Caco-2 (cell line): ENCODE results near the gene SLC9A2. TPM values are rescaled to one million over a fixed set of nuclear protein-coding genes. Genes with fewer than 3 reads are reported as not detected.
A peak's percentile ranks its signal among the peaks of the same experiment; 100 is the strongest.

ENCODE experiments used
- BruUV-seq: library from RNA; stranded (reverse); fragments of 400-500 nt; replicated peaks from 2 replicates; lab custom pipeline; 2021; lab: Mats Ljungman, UMichigan
- CTCF ChIA-PET: fragments of 300-600 bp; sonication (Branson Sonifier 250); formaldehyde crosslinking; loops from one replicate; lab custom pipeline; 2022; ENCODE audit warnings: antibody characterized with exemption; lab: Charles Lee
- POLR2A ChIA-PET: fragments of 300-600 bp; sonication (Branson Sonifier 250); formaldehyde crosslinking; loops from one replicate; lab custom pipeline; 2022; ENCODE audit warnings: antibody characterized with exemption; lab: Charles Lee
- DNase-seq, 2 experiments: peaks; one replicate each; pipeline versions ENCODE4 v3.0.0 to v3.0.0-alpha.2; 2020 to 2022
- H3K27me3 ChIP-seq: replicated peaks from 2 replicates; pipeline ENCODE4 v1.6.0; 2011; ENCODE audit warnings: low read length; ENCODE audit not compliant: control insufficient read depth, insufficient read depth
- H3K36me3 ChIP-seq: 2 replicates; pipeline ENCODE4 v1.5.1; 2011; ENCODE audit warnings: low read length; ENCODE audit not compliant: control insufficient read depth, insufficient read depth
- H3K4me1 ChIP-seq: fragments of 250-450 bp; sonication (Bioruptor Pico); 2 replicates; pipeline ENCODE4 v1.5.1; 2020; ENCODE audit warnings: mild to moderate bottlenecking
- H3K4me3 ChIP-seq: 2 replicates; pipeline ENCODE4 v1.5.1; 2011; ENCODE audit warnings: low read depth, mild to moderate bottlenecking, control low read depth, low read length
- H3K9me3 ChIP-seq: fragments of 250-450 bp; sonication (Bioruptor Pico); 2 replicates; pipeline ENCODE4 v1.5.1; 2020; ENCODE audit warnings: mild to moderate bottlenecking, moderate library complexity
- H3K27ac Mint-ChIP-seq: one replicate; pipeline ENCODE4 v1.8.0; 2022; ENCODE audit warnings: mixed read lengths; ENCODE audit not compliant: unreplicated experiment
- H3K27me3 Mint-ChIP-seq: one replicate; pipeline ENCODE4 v1.8.0; 2022; ENCODE audit warnings: mixed read lengths; ENCODE audit not compliant: insufficient read depth, unreplicated experiment
- H3K36me3 Mint-ChIP-seq: one replicate; pipeline ENCODE4 v1.8.0; 2022; ENCODE audit warnings: mild to moderate bottlenecking, mixed read lengths; ENCODE audit not compliant: insufficient read depth, unreplicated experiment
- H3K4me1 Mint-ChIP-seq: one replicate; pipeline ENCODE4 v1.8.0; 2022; ENCODE audit warnings: low read depth, mixed read lengths; ENCODE audit not compliant: unreplicated experiment
- H3K4me3 Mint-ChIP-seq: one replicate; pipeline ENCODE4 v1.8.0; 2022; ENCODE audit warnings: mild to moderate bottlenecking, moderate library complexity, mixed read lengths; ENCODE audit not compliant: unreplicated experiment
- H3K9me3 Mint-ChIP-seq: one replicate; pipeline ENCODE4 v1.8.0; 2022; ENCODE audit warnings: mixed read lengths; ENCODE audit not compliant: unreplicated experiment
- intact Hi-C: fragments of 100-400 bp; cut with micrococcal nuclease; formaldehyde crosslinking; loops from one replicate; pipeline ENCODE4 v1.10.0; 2022; ENCODE audit not compliant: unreplicated experiment
- total RNA-seq: library from RNA; stranded (reverse); gene quantifications from 2 replicates; pipeline ENCODE4 v1.2.3, GENCODE V29; 2022
- TF ChIP-seq, protein P1 (sequence below), 2 experiments: fragments of 200-600 bp in 1 of 2; IDR thresholded peaks; 1 replicate in 1 of 2; 2 replicates in 1 of 2; pipeline versions ENCODE4 v1.5.1 to v1.8.0; 2011 to 2022; ENCODE audit warnings: antibody characterized with exemption in 1 of 2, control low read depth in 1 of 2, inconsistent platforms in 1 of 2, low read depth in 1 of 2, low read length in 1 of 2, mild to moderate bottlenecking in 1 of 2, moderate library complexity in 1 of 2; ENCODE audit not compliant: insufficient read depth in 1 of 2, severe bottlenecking in 1 of 2, unreplicated experiment in 1 of 2

Gene SLC9A2
- total RNA-seq, 1 experiment from 2014 or later = 14.4 TPM

DNA sequence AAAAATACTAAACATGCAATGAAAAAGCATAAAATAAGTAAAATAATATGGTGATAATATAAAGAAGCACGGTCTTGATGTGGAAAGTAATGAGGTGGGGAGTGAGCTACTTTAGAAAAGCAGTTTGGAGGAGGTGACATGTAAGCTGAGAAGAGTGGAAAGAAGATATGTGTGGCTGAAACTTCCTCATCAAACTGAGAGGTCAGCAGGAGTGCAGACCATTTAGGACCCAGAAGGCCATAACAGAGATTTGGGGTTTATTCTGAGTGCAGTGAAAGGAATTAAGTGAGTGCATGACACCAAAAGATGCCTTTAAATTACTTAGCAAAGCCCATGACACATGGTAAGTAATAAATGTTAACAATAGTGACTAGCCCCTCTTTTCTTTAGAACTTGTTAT lies 118.1 kb downstream of the SLC9A2 start:
- POLR2A ChIA-PET = interaction anchor here (1.5 kb wide), 1 partner anchor 16 kb away, joined by 6 read pairs; no protein-coding TSS in a partner anchor

DNA sequence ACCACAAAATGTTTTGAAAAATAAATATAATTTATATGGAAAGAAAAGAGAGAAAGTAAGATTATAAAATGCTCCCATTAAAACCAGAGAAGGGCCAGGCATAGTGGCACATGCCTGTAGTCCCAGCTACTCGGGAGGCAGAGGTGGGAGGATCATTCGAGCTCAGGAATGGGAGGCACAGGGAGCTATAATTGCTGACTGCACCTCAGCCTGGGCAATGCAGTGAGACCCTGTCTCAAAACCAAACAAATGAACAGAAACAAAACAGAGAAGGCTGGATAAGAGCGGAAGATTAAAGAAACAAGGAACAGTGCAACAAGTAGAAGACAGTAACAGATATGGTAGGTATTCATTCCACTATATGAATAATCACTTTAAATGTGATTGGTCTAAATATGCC lies 123.9 kb downstream of the SLC9A2 start:
- no peaks in the 10 kb centered on the region for H3K27me3 ChIP-seq
- no peak for DNase-seq
- TF ChIP-seq, protein P1, sequence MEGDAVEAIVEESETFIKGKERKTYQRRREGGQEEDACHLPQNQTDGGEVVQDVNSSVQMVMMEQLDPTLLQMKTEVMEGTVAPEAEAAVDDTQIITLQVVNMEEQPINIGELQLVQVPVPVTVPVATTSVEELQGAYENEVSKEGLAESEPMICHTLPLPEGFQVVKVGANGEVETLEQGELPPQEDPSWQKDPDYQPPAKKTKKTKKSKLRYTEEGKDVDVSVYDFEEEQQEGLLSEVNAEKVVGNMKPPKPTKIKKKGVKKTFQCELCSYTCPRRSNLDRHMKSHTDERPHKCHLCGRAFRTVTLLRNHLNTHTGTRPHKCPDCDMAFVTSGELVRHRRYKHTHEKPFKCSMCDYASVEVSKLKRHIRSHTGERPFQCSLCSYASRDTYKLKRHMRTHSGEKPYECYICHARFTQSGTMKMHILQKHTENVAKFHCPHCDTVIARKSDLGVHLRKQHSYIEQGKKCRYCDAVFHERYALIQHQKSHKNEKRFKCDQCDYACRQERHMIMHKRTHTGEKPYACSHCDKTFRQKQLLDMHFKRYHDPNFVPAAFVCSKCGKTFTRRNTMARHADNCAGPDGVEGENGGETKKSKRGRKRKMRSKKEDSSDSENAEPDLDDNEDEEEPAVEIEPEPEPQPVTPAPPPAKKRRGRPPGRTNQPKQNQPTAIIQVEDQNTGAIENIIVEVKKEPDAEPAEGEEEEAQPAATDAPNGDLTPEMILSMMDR (IDR thresholded peaks at IDR 0.05; ENCODE audit: insufficient read depth in 1 of 2, low read depth in 1 of 2, low read length in 1 of 2, severe bottlenecking in 1 of 2, unreplicated experiment in 1 of 2) = no peak
- intact Hi-C loops = no loop called here
- Mint-ChIP-seq H3K27ac (no peak overlapping the region), H3K36me3 (no peaks in the 10 kb centered on the region), H3K27me3 (no peaks in the 10 kb centered on the region), H3K4me3 (no peak overlapping the region), H3K4me1 (peaks cover 7% of the 10 kb centered on the region), H3K9me3 (peaks cover 19% of the 10 kb centered on the region)
- POLR2A ChIA-PET = no interaction called here
- H3K9me3 ChIP-seq = no peaks in the 10 kb centered on the region
- H3K36me3 ChIP-seq = no peaks in the 10 kb centered on the region
- CTCF ChIA-PET = no interaction called here
- BruUV-seq = no TSS peak
- H3K4me3 ChIP-seq = no peak overlapping the region
- no peaks in the 10 kb centered on the region for H3K4me1 ChIP-seq

More for the DNA sequence above, 118.1 kb downstream of the SLC9A2 start:
- TF ChIP-seq, protein P1 (IDR thresholded peaks at IDR 0.05; ENCODE audit: insufficient read depth in 1 of 2, low read depth in 1 of 2, low read length in 1 of 2, severe bottlenecking in 1 of 2, unreplicated experiment in 1 of 2) = no peak
- Histone ChIP-seq H3K36me3 (no peaks in the 10 kb centered on the region), H3K27me3 (no peaks in the 10 kb centered on the region), H3K9me3 (no peaks in the 10 kb centered on the region), H3K4me1 (no peaks in the 10 kb centered on the region), H3K4me3 (peak overlapping the region; percentile 72)
- Mint-ChIP-seq H3K4me1 (no peaks in the 10 kb centered on the region), H3K36me3 (no peaks in the 10 kb centered on the region), H3K4me3 (peak overlapping the region; percentile 94), H3K27me3 (no peaks in the 10 kb centered on the region), H3K27ac (no peak overlapping the region), H3K9me3 (peaks cover 10% of the 10 kb centered on the region)
- no TSS peak for BruUV-seq
- intact Hi-C loops = loop anchor here (5.0 kb wide), 1 partner anchor 150 kb away; no protein-coding TSS in a partner anchor
- DNase-seq = no peak
- CTCF ChIA-PET = interaction anchor here (0.8 to 1.6 kb wide), 3 partner anchors 16 to 152 kb away, joined by 5 to 18 read pairs (median 7); no protein-coding TSS in a partner anchor

DNA sequence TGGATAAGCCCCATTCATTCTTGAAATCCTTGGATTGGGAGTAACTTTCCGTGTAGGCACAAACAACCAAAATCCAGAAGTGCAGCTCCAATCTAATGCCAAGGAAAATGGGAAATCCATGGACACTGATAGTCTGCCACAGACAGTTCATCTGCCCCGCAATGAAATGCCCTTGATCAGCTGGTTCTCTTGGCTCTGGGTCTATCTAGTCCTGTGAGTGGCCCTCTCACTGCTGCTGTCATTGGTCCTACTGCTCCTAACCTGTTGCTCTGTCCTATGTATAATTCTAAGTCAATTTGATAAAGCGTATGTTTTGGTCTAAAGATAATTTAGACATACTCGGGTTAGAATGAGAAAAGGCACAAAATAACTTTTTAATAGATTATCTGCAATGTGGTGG lies 128.8 kb downstream of the SLC9A2 start:
- Mint-ChIP-seq H3K9me3 (peaks cover 9% of the 10 kb centered on the region), H3K4me1 (peaks cover 5% of the 10 kb centered on the region), H3K27me3 (no peaks in the 10 kb centered on the region), H3K36me3 (no peaks in the 10 kb centered on the region), H3K4me3 (no peak overlapping the region), H3K27ac (no peak overlapping the region)
- Histone ChIP-seq H3K9me3 (no peaks in the 10 kb centered on the region), H3K4me1 (no peaks in the 10 kb centered on the region), H3K27me3 (no peaks in the 10 kb centered on the region), H3K4me3 (no peak overlapping the region), H3K36me3 (no peaks in the 10 kb centered on the region)
- POLR2A ChIA-PET = no interaction called here
- CTCF ChIA-PET = no interaction called here
- intact Hi-C loops = no loop called here
- BruUV-seq = no TSS peak
- TF ChIP-seq, protein P1 (IDR thresholded peaks at IDR 0.05; ENCODE audit: insufficient read depth in 1 of 2, low read depth in 1 of 2, low read length in 1 of 2, severe bottlenecking in 1 of 2, unreplicated experiment in 1 of 2) = no peak
- no peak for DNase-seq
